GM12892 (cell line): Measurements from ENCODE around the gene AK8.

ENCODE experiments used
- POLR2A ChIP-seq: IDR thresholded peaks from 2 replicates; pipeline ENCODE4 v1.6.1; 2011; ENCODE audit warnings: low read depth, low read length, control low read depth
- POLR2AphosphoS5 ChIP-seq: IDR thresholded peaks from 2 replicates; pipeline ENCODE4 v1.6.1; 2011; ENCODE audit warnings: low read depth, low read length, control low read depth
- TAF1 ChIP-seq: IDR thresholded peaks from 2 replicates; pipeline ENCODE4 v1.6.1; 2011; ENCODE audit warnings: low read depth, mild to moderate bottlenecking, control low read depth, low read length, borderline replicate concordance

GRCh38 chr9:132783006-132783405 is 95.1 kb downstream of the AK8 start:
- TF ChIP-seq TAF1: no peak
- no peak for TF ChIP-seq POLR2AphosphoS5
- no peak for TF ChIP-seq POLR2A
